WTC11 (cell line): ENCODE results near the gene ZNF606. TPM values are rescaled to one million over a fixed set of nuclear protein-coding genes. Genes with fewer than 3 reads are reported as not detected.

Experiments
- ATAC-seq: fragments of 200-7000 bp; cut with Tn5 transposase; 2 replicates; pipeline ENCODE4 v1.10.0; 2021; ENCODE audit warnings: mild to moderate bottlenecking, moderate library complexity
- CTCF ChIA-PET: fragments of 300-600 bp; sonication (Branson Sonifier 250); formaldehyde crosslinking; loops from one replicate; lab custom pipeline; 2021; ENCODE audit warnings: antibody characterized with exemption; lab: Charles Lee
- POLR2A ChIA-PET: fragments of 350-600 bp; sonication (Branson Sonifier 250); formaldehyde crosslinking; loops from one replicate; lab custom pipeline; 2021; ENCODE audit warnings: antibody characterized with exemption; lab: Charles Lee
- DNase-seq: peaks from one replicate; pipeline ENCODE4 v3.0.0; 2021; ENCODE audit warnings: low spot score
- H3K27ac Mint-ChIP-seq: 2 replicates; pipeline ENCODE4 v1.8.0; 2021; ENCODE audit warnings: mixed read lengths
- H3K27me3 Mint-ChIP-seq: 2 replicates; pipeline ENCODE4 v1.8.0; 2021; ENCODE audit warnings: low read depth, mild to moderate bottlenecking, moderate library complexity, mixed read lengths
- H3K36me3 Mint-ChIP-seq: 2 replicates; pipeline ENCODE4 v1.8.0; 2021; ENCODE audit warnings: mixed read lengths
- H3K4me1 Mint-ChIP-seq: 2 replicates; pipeline ENCODE4 v1.8.0; 2022; ENCODE audit warnings: mixed read lengths
- H3K4me3 Mint-ChIP-seq: 2 replicates; pipeline ENCODE4 v1.8.0; 2021; ENCODE audit warnings: mild to moderate bottlenecking, moderate library complexity, mixed read lengths
- H3K9me3 Mint-ChIP-seq: 2 replicates; pipeline ENCODE4 v1.8.0; 2021; ENCODE audit warnings: mixed read lengths
- CBFB ChIP-seq: sonication (generic); formaldehyde crosslinking; IDR thresholded peaks from 2 replicates; pipeline ENCODE4 v1.8.1; 2022; ENCODE audit warnings: mild to moderate bottlenecking, low read depth, missing genetic modification reagents
- CDX4 ChIP-seq: fragments of 250-450 bp; sonication (Bioruptor Pico); IDR thresholded peaks from 2 replicates; pipeline ENCODE4 v1.9.0; 2021; ENCODE audit warnings: moderate library complexity, mild to moderate bottlenecking, inconsistent platforms, borderline replicate concordance
- E2F1 ChIP-seq: sonication (generic); formaldehyde crosslinking; IDR thresholded peaks from 2 replicates; pipeline ENCODE4 v1.8.0; 2022; ENCODE audit warnings: mild to moderate bottlenecking, missing genetic modification reagents
- ESRRA ChIP-seq: sonication (generic); formaldehyde crosslinking; IDR thresholded peaks from 2 replicates; pipeline ENCODE4 v1.8.1; 2022; ENCODE audit warnings: mild to moderate bottlenecking, missing genetic modification reagents, borderline replicate concordance
- IRF1 ChIP-seq: sonication (generic); formaldehyde crosslinking; IDR thresholded peaks from 2 replicates; pipeline ENCODE4 v1.8.0; 2023; ENCODE audit warnings: missing genetic modification reagents
- IRF2 ChIP-seq: sonication (generic); formaldehyde crosslinking; IDR thresholded peaks from 2 replicates; pipeline ENCODE4 v1.8.0; 2022; ENCODE audit warnings: low read depth, missing genetic modification reagents, borderline replicate concordance
- JUN ChIP-seq: sonication (generic); formaldehyde crosslinking; IDR thresholded peaks from 2 replicates; pipeline ENCODE4 v1.8.0; 2023; ENCODE audit warnings: mild to moderate bottlenecking, missing genetic modification reagents
- KAT7 ChIP-seq: sonication (generic); formaldehyde crosslinking; IDR thresholded peaks from 2 replicates; pipeline ENCODE4 v1.8.1; 2023; ENCODE audit warnings: missing genetic modification reagents, mild to moderate bottlenecking, borderline replicate concordance
- MAX ChIP-seq: sonication (generic); formaldehyde crosslinking; IDR thresholded peaks from 2 replicates; pipeline ENCODE4 v1.8.0; 2022; ENCODE audit warnings: mild to moderate bottlenecking, missing genetic modification reagents
- NFATC4 ChIP-seq: fragments of 250-450 bp; sonication (Bioruptor Pico); IDR thresholded peaks from 2 replicates; pipeline ENCODE4 v1.9.0; 2021; ENCODE audit warnings: mild to moderate bottlenecking
- OVOL2 ChIP-seq: fragments of 250-450 bp; sonication (Bioruptor Pico); IDR thresholded peaks from 2 replicates; pipeline ENCODE4 v1.9.0; 2021; ENCODE audit warnings: mild to moderate bottlenecking, borderline replicate concordance
- PREB ChIP-seq: sonication (generic); formaldehyde crosslinking; IDR thresholded peaks from 2 replicates; pipeline ENCODE4 v1.8.1; 2022; ENCODE audit warnings: mild to moderate bottlenecking, missing genetic modification reagents, moderate library complexity, borderline replicate concordance
- RORB ChIP-seq: fragments of 250-450 bp; sonication (Bioruptor Pico); IDR thresholded peaks from 2 replicates; pipeline ENCODE4 v1.9.0; 2021; ENCODE audit warnings: mild to moderate bottlenecking
- STAT6 ChIP-seq: sonication (generic); formaldehyde crosslinking; conservative IDR thresholded peaks from 2 replicates; pipeline ENCODE4 v1.8.1; 2023; ENCODE audit warnings: mild to moderate bottlenecking, low read depth, missing genetic modification reagents, moderate library complexity
- TEAD1 ChIP-seq: sonication (generic); formaldehyde crosslinking; IDR thresholded peaks from 2 replicates; pipeline ENCODE4 v1.8.0; 2022; ENCODE audit warnings: mild to moderate bottlenecking, missing genetic modification reagents
- TP53 ChIP-seq: sonication (generic); formaldehyde crosslinking; IDR thresholded peaks from 2 replicates; pipeline ENCODE4 v1.8.1; 2023; ENCODE audit warnings: mild to moderate bottlenecking, missing genetic modification reagents
- ZBTB43 ChIP-seq: sonication (generic); formaldehyde crosslinking; IDR thresholded peaks from 2 replicates; pipeline ENCODE4 v1.8.1; 2023; ENCODE audit warnings: mild to moderate bottlenecking, missing genetic modification reagents
- ZNF138 ChIP-seq: sonication (generic); formaldehyde crosslinking; conservative IDR thresholded peaks from 2 replicates; pipeline ENCODE4 v1.8.1; 2022; ENCODE audit warnings: mild to moderate bottlenecking, moderate library complexity, missing genetic modification reagents
- ZNF219 ChIP-seq: sonication (generic); formaldehyde crosslinking; IDR thresholded peaks from 2 replicates; pipeline ENCODE4 v1.8.0; 2023; ENCODE audit warnings: missing genetic modification reagents, mild to moderate bottlenecking, borderline replicate concordance
- ZNF263 ChIP-seq: sonication (generic); formaldehyde crosslinking; IDR thresholded peaks from 2 replicates; pipeline ENCODE4 v1.8.1; 2022; ENCODE audit warnings: low read depth, mild to moderate bottlenecking, moderate library complexity, missing genetic modification reagents
- ZNF317 ChIP-seq: sonication (generic); formaldehyde crosslinking; IDR thresholded peaks from 2 replicates; pipeline ENCODE4 v1.8.1; 2023; ENCODE audit warnings: low read depth, mild to moderate bottlenecking, moderate library complexity, missing genetic modification reagents, borderline replicate concordance
- ZNF416 ChIP-seq: fragments of 250-450 bp; sonication (Bioruptor Pico); IDR thresholded peaks from 2 replicates; pipeline ENCODE4 v1.9.0; 2021; ENCODE audit warnings: mild to moderate bottlenecking, inconsistent platforms
- ZNF532 ChIP-seq: fragments of 250-450 bp; sonication (Bioruptor Pico); IDR thresholded peaks from 2 replicates; pipeline ENCODE4 v1.9.0; 2021; ENCODE audit warnings: mild to moderate bottlenecking, borderline replicate concordance
- total RNA-seq: library from RNA; stranded (reverse); gene quantifications from 3 replicates; pipeline ENCODE4 v1.2.3, GENCODE V29; 2021

Gene ZNF606
- total RNA-seq, 1 experiment from 2014 or later: 26.1 TPM

- H3K9me3 Mint-ChIP-seq: peaks cover 30% of the 10 kb centered on the region
- H3K27me3 Mint-ChIP-seq: peaks cover 17% of the 10 kb centered on the region
- POLR2A ChIA-PET: interaction anchor here (0.5 kb wide), 1 partner anchor 8 kb away, joined by 4 read pairs; no protein-coding TSS in a partner anchor
- CTCF ChIA-PET: no interaction called here
- no peaks in the 10 kb centered on the region; the same call in 1 of the 2 replicates for H3K36me3 Mint-ChIP-seq
- H3K4me3 Mint-ChIP-seq: no peak overlapping the region
- H3K4me1 Mint-ChIP-seq: peaks cover 7% of the 10 kb centered on the region
- ATAC-seq: no peak
- H3K27ac Mint-ChIP-seq: no peak overlapping the region
- DNase-seq: no peak
- no peak for TF ChIP-seq IRF1
- TF ChIP-seq CBFB (CRISPR knock-in tag): no peak
- TF ChIP-seq STAT6 (CRISPR knock-in tag): no peak
- no peak for TF ChIP-seq MAX (CRISPR knock-in tag)
- no peak for TF ChIP-seq ZNF219 (CRISPR knock-in tag)
- TF ChIP-seq ZNF416 (CRISPR knock-in tag): no peak
- TF ChIP-seq KAT7: no peak
- no peak for TF ChIP-seq TEAD1 (CRISPR knock-in tag)
- no peak for TF ChIP-seq ZNF532 (CRISPR knock-in tag)
- TF ChIP-seq JUN (CRISPR knock-in tag): no peak
- TF ChIP-seq E2F1 (CRISPR knock-in tag): no peak
These were observed 22.0 kb upstream of the ZNF606 start for GRCh38 chr19:58024661-58025060.

- no peak overlapping the region for H3K4me3 Mint-ChIP-seq
- ATAC-seq: peak; percentile 47
- H3K27me3 Mint-ChIP-seq: peaks cover 26% of the 10 kb centered on the region
- peak overlapping the region; percentile 90 for H3K27ac Mint-ChIP-seq
- ChIA-PET POLR2A (interaction anchor here (0.6 to 1.2 kb wide), 9 partner anchors 16 to 132 kb away, joined by 3 to 6 read pairs (median 3); partner anchors contain the start of genes ZNF135 and ZNF329), CTCF (interaction anchor here (0.5 to 3.3 kb wide), 30 partner anchors 8 to 497 kb away, joined by 3 to 31 read pairs (median 4); partner anchors contain the start of genes ZNF135, ZNF329, ZNF417 and ZNF584)
- peak; percentile 16 for DNase-seq
- H3K9me3 Mint-ChIP-seq: peaks cover 30% of the 10 kb centered on the region
- H3K4me1 Mint-ChIP-seq: peaks cover 2% of the 10 kb centered on the region
- H3K36me3 Mint-ChIP-seq: no peaks in the 10 kb centered on the region; the same call in 1 of the 2 replicates
- TF ChIP-seq ZBTB43 (CRISPR knock-in tag): no peak
- no peak for TF ChIP-seq PREB (CRISPR knock-in tag)
- TF ChIP-seq TP53: no peak
- TF ChIP-seq OVOL2: no peak
- no peak for TF ChIP-seq ZNF138 (CRISPR knock-in tag)
- no peak for TF ChIP-seq ZNF317 (CRISPR knock-in tag)
- TF ChIP-seq IRF2 (CRISPR knock-in tag): no peak
- no peak for TF ChIP-seq RORB (CRISPR knock-in tag)
- TF ChIP-seq ZNF263 (CRISPR knock-in tag): no peak
- no peak for TF ChIP-seq CDX4 (CRISPR knock-in tag)
- TF ChIP-seq NFATC4: no peak
- TF ChIP-seq ESRRA (CRISPR knock-in tag): no peak
These were observed 19.7 kb upstream of the ZNF606 start for GRCh38 chr19:58022283-58022660.
